GM18507 (cell line): ENCODE measurements around the gene CEBPG.

Experiments
- DNase-seq: peaks from one replicate; pipeline ENCODE4 v3.0.0; 2011; ENCODE audit warnings: low read depth; ENCODE audit not compliant: insufficient read length; ENCODE audit errors: extremely low spot score
- FAIRE-seq: peaks from 2 replicates; lab custom pipeline; 2011; peaks lifted over from hg19 to GRCh38; lab: Jason Lieb, UNC

CEBPG gene

DNA sequence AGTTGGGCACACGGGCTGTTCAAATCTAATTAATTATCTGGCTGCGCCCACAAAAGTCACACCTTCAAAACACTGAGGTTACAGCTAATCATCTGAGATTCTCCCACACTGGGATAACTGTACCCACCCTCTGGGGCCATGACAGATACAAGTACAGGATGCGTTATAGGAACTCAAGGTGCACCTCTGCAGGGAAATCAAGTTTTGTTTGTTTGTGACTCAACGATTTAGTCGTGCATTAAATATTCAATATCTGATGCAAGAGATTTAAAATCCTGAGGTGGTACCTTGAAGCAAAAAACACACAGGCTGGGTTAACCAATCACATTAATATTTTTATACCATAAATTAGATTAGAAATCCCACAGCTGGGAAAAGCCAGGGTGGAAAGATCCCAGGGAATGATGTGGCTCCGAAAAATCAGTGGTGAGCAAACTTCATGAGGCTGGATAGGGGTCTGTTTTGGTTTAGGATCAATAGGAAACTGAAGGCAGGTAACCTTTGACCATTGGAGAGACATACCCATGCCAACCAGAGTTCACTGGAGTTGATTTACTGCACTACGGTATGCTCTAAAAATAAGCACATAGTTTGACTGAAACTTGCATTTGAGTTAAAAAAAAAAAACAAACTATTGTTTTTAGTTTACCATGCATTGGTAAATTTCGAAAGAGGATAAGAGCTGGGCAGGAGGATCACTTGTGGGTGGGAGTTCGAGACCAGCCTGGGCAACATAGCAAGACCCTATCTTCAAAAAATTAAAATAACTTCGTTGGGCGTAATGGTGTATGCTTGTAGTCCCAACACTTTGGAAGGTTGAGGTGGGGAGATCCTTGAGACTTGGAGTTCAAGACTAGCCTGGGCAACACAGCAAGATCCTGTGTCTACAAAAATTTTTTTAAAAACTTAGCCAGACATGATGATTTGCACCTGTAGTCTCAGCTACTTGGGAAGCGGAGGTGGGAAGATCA, 23.9 kb upstream of the CEBPG start:
- DNase-seq, result no peak
- no peak for FAIRE-seq

DNA sequence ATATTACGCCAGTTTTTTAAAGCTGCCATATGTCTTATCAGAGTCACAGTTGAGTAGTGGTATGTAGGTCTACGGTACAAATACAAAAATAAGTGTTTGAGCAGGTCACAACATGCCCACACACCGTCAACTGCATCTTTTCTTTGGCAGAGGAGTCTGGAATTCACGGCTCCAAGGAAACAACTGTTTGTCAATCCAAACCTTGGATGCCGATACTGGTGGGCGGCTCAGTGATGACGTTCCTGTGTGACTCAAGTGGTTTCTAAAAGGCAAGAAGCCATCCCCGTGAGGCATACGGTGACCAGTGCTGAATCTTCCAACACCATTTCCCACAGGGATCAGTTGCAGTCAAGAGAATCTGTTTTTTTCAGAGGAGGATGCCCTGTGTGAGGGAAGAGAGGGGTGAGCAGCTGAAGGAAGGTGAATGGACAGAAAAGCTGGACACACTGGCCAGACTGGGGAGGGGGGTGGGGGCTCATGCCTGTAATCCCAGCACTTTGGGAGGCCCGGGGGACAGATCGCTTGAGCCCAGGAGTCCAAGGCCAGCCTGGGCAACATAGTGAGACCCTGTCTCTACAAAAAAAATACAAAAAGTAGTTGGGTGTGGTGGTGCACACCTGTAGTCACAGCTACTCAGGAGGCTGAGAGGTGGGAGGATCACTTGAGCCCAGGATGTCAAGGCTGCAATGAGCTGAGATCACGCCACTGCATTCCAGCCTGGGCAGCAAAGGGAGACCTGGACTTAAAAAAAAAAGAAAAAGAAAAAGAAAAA, 22.8 kb upstream of the CEBPG start:
- DNase-seq (no peak), FAIRE-seq (no peak)

DNA sequence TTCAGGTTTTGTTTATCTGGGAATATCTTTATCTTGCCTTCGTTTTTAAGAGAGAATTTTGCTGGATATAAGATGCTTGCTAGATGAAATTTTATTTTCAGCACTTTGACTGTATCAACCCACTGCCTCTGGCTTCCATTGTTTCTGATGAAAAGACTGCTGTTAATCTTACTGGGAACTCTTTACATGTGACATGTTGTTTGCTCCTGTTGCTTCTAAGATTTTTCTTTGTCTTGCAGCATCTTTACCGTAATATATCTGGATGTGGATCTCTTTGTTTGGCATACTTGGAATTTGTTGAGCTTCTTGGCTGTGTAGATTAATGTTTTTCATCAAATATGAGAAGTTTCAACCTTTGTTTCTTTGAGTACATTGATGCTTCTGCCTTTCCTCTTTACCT, 18.0 kb upstream of the CEBPG start:
- no peak for FAIRE-seq

DNA sequence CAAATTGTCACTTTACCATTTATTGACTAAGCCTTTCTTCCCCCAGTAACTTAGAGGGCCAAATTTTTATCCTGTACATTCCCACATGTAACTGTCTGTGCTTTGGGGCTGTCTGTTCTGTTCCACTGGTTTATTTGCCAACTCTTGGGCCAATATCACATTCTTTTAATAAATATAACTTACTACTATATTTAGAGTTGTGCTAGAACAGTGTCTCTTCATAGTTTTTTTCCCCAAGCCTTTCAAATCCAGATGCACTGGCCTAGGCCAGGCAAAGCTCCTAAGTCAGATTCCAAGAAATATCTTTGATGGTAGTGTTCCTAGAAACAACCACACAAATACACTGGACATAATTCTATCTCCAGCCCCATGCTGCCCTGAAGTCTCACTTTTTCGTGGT, 16.0 kb upstream of the CEBPG start:
- no peak for FAIRE-seq
- DNase-seq, result no peak

More for the DNA sequence above, 18.0 kb upstream of the CEBPG start:
- no peak for DNase-seq

DNA sequence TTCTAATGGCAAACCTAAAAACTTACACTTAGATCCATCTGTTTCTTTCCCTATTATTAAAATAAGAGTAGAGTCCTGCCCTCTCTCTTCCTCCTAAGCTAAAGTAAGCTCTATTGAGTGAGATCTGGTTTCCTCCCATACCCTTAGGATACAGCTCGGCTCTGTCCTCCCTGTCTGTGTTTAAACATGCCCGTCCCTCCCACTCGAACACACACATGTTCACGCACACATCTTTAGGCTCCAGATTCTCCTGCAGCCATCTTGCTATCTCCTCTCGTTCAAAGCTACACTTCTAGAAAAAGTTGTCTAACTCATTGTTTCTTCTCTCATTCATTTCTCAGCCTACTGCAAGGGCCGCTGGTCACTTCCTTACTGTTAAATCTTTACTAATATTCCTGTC, 15.1 kb upstream of the CEBPG start:
- DNase-seq (no peak), FAIRE-seq (no peak)

DNA sequence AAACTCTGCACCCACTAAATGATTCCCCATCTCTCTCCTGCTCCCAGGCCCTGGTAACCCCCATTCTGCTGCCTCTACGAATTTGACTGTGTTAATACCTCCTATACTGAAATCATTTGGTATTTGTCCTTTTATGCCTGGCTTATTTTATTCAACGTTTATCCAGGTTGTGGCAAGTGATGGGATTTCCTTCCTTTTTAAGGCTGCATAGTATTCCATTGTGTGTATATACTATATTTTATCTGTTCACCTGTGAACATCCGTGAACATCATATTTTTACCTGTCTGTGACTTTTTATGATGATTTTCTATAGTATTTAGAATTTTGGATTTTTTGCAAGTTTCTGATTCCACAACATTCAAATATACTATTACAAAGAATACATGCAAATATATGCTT, 13.9 kb upstream of the CEBPG start:
- DNase-seq, result no peak
- FAIRE-seq, result no peak

DNA sequence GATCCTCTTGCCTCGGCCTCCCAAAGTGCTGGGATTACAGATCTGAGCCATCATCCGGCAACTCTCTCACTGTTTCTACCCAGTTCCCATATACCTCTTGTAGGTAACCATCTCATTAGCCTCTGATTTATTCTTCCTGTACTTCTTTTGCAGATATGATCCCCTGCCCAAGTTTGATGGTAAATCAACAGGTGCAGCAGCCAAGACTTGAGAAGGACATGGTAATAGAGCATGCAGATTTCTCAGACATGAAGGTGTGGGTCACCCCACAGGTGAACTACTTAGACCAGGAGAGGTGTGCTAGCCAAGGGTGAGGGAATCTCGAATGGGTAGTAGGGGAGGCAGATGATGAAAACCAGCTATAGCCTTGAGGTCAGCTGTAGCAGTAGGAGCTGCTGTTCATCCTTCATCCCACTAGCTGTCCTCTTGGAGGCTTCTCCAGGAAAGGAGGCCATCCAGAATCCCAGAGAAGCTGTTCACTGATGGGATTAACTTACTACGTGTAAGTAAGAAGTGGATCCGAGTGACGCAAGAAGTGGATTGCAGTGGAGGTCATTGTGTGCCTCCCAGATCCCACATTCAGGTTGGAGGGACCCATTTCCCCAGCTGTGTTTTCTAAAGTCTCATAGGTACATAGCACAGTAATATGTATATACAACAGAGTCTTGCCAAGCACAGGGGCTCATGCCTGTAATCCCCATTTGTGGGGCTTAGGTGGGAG, 10.8 kb upstream of the CEBPG start:
- no peak for FAIRE-seq
- no peak for DNase-seq

DNA sequence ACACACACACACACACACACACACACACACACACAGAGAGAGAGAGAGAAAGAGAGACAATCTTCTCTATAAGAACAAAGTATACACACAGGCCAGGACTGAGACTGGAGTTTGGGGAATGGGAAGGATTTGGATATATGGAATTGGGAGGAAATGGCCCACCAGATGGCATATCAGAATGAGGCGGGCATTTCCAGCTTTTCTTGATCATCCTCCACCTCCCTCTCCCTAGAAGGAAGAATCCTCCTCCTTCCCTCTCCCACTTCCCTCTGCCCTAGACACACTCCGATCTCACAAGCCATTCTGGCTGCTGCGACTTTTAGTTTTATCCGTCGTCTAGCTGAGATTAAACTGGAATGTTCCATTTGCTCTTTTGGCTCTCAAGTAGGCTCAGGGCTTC, 10.0 kb upstream of the CEBPG start:
- DNase-seq, result no peak
- FAIRE-seq, result no peak

DNA sequence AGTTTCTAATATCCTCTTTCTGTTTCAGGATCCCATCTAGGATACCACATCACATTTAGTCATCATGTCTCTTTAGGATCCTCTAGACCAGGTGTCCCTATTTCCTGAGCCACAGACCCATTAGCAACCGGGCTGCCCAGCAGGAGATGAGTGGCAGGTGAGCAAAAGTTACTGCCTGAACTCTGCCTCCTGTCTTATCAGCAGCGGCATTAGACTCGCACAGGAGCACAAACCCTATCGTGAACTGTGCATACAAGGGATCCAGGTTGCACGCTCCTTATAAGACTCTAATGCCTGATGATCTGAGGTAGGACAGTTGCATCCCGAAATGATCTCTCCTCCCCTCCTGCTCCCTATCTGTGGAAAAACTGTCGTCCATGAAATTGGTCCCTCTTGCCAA, 7.8 kb upstream of the CEBPG start:
- FAIRE-seq (no peak), DNase-seq (no peak)

DNA sequence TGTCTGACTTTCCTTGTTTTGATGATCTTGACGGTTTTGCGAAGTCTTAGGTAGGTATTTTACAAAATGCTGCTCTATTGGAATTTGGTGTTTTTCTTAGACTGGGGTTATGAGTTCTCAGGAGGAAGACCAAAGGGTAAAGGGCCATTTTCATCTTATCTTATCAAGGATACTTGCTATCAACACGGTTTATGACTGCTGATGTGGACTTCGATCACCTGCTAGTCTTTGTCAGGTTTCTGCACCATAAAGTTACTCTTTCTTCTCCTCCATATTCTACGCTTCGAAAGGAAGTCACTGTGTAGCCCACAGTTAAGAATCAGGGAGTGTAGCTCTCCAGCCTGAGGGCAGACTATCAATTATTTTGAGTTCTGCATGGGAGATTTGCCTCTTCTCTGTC, 7.4 kb upstream of the CEBPG start:
- DNase-seq (no peak), FAIRE-seq (no peak)

DNA sequence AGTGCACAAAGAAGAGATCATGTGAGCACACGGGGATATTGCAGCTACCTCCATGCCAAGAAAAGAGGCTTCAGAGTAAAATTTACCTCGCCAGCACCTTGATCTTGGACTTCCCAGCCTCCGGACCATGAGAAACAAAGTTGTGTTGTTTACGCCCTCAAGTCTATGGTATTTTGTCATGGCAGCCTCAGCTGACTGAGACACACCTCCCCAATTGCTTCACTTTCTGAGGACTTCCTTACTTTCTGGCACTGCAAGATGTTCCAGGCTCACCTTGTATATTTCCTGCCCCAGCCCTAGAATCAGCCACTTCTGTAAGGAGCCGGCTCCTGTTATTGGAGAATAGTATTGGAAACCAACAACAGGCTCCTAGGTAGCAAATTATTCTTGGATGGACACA, 6.6 kb upstream of the CEBPG start:
- DNase-seq, result no peak
- FAIRE-seq, result no peak

DNA sequence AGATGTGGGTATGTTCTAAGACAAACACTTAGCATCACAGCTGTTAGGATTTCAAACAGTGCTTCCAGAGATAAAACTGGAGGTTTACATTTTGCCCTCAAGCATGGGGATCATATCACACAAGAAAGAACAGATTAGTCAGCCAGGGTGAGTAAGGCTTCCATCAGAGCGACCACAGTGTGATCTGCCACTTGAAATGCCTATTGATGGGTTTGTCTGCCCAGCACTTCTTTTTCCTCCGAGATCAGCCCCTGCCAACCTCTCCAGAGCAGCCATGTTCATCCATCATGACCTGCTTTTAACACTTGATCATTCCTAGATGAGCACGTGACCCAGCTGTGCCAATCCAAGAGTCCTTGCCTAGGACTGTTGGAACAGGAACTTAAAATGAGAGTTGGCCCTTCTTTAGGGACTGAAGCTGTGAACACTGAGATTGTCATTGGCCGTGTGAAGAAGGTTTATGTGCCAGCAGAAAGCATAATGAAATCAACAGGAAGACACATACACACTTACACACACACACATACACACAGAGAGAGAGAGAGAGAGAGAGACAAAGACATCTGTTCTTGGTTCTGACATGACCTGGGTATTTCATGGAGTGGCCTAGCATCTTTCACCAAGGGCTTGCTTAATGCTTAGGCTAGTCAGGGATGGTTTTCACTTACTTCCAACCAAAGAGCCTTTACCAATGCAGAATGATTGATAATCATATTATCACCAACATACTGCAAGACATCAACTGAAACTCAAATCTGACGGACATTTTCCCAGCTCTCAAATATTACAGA, 5.2 kb upstream of the CEBPG start:
- FAIRE-seq (no peak), DNase-seq (no peak)

DNA sequence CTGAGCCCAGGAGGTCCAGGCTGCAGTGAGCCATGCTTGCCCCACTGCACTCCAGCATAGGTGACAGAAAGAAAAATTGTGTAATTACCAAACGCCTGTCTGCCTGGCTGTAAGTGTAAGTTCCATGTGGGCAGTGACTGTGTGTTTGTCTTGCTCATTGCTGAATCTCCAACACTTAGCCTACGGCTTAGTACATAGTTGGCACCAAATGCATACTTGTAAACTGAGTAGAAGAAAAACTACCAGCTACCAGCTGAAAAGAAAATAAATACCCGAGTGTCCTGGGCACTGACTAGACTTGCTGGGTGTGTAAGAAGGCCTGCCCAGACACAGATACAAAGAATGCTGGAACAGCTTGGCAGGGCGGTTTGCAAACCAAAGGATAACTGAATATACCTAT, 2.7 kb upstream of the CEBPG start:
- no peak for DNase-seq
- no peak for FAIRE-seq

DNA sequence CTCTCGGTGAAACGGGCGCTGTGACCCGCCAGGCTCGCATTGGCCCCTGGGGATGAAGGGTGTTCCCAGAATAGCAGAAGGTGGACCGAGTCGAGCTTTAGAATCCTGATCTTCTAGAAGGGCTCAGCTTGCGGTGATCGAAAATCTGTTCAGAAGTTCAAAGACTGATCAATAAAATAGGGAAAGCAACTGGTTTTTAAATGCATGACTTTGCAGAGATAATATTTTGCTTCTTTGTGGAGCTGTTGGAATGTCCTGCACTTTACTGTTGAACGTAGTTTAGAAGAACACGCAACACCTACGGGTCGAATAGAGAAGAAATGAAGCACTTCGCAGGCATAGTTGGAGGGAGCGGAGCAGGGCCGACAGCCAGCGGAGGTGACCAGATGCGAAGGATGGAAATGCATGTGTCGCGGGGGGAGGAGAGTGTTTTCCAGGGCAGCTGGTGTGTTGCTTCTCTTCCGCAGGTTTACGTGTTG, 766 bp downstream of the CEBPG start:
- DNase-seq (no peak), FAIRE-seq (peak; percentile 12)

DNA sequence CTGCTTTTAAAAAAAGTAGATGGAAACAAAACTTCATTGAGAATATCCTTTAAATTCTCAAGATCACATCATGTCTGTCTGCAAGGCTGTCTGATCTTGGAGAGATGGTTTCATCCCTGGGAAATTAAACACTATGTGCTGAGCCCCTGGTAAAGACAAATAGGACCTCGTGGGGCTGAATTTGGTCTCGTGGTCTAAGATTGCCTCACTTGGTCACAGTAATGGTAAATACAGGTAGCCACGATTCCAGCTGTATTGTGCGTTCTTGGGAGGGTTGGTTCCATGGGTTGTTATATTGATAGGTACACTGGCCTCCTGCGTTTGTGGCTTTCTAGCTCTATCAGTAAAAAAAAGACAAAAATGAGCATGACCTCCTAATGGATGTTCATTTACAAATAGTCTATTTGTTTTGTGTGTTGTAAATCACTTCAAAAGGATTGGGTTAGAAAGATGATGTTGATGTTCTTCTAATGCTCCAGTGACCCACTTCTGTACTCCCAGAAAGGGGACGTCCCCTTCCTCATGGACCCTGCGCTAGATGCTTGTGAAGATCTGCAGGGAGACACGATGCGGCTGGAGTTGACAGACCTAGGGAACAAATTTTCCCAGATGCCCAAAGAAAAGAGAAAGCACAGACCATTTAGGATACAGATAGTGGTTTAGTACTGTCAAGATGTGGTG, 1.8 kb downstream of the CEBPG start:
- FAIRE-seq (no peak), DNase-seq (no peak)

DNA sequence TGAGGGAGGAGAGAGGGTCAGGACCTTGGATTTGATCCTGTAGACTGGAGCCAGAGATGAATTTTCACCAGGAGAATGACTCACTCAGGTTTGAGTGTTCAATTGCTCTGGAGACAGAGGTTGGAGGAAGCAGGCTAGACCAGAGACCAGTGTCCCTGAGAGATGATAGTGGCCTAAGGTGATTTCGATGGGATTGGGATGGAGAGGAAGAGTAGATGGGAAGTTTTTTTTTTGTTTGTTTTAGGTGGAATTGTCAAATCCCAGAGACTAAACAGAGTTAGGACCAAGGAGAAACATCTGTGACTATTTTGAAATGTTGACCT, 2.3 kb downstream of the CEBPG start:
- FAIRE-seq (no peak), DNase-seq (no peak)

DNA sequence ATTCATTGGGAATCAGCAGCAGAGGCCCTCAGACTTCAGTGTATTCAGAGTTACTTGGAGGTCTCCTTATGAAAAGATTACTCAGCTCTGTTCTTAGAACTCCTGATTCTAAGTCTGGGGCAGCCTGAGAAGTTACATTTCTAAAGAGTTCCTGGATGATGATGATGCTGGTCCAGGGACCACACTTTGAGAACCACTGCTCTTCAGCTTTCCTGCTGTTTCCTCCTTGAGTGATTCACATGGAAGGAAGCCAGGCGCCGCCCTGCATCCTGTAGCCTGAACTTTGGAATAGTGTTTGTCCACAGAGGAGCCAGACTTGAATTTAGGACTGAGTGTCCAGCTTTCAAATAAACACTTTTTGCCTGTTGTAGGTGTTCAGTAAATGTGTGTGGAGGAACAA, 2.9 kb downstream of the CEBPG start:
- FAIRE-seq, result no peak
- no peak for DNase-seq

DNA sequence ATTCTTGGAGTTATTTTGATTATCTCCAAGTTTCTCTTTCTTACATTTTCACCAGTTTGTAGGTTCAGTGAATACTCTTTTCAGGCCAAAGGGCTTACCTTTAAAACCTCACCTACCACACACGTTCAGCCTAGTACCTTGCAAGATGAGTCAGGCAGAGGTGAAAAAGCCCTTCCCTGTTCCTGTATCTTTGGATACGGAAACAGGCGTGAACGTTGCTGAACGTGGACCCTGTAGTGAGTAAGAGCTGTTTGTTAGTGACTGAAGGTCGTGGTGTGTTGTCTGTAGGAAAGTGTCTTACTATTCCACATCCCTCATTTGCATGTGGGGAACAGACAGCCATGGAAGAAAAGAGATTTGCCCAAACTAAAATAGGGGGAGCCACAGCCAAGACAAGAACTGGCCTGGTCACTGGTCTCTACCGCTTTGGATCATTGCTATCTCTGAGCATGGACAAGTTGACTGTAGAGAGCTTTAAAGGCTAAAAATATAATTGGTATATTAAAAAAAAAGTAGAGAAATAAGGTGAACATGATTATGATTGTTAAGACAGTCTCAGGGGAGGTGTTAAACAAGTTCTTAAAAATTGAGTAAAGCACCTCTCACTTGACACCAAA, 3.5 kb downstream of the CEBPG start:
- FAIRE-seq, result no peak

More for the DNA sequence above, 3.5 kb downstream of the CEBPG start:
- DNase-seq, result no peak
